ENCODE measurements around the gene OR10G3. TPM values are rescaled to one million over a fixed set of nuclear protein-coding genes. Genes with fewer than 3 reads are reported as not detected.

Gene OR10G3
- total RNA-seq, 1 donor from 2014 or later, result not detected

- DNase-seq (ENCODE audit: low read depth) (peak; percentile 13), FAIRE-seq (no peak)
- Histone ChIP-seq H3K9ac (ENCODE audit: low read length) (peak overlapping the region; percentile 84), H3K27ac (ENCODE audit: low read depth, low read length) (no peak overlapping the region), H3K4me3 (ENCODE audit: insufficient read depth, low read depth, low read length) (peak overlapping the region; percentile 60), H3K4me1 (ENCODE audit: insufficient read depth, low read length) (peaks cover 17% of the 10 kb centered on the region), H3K4me2 (ENCODE audit: low read length) (peak overlapping the region; percentile 91), H3K79me2 (ENCODE audit: insufficient read depth, low read length) (peaks cover 4% of the 10 kb centered on the region), H3K27me3 (ENCODE audit: insufficient read depth, low read length) (peaks cover under 1% of the 10 kb centered on the region), H4K20me1 (ENCODE audit: insufficient read depth, low read length) (no peaks in the 10 kb centered on the region), H2AFZ (ENCODE audit: low read depth, low read length) (peak overlapping the region; percentile 72), H3K9me3 (ENCODE audit: insufficient read depth, low read depth, low read length) (no peaks in the 10 kb centered on the region), H3K36me3 (ENCODE audit: insufficient read depth, low read length) (no peaks in the 10 kb centered on the region)
- Mint-ChIP-seq H3K4me3 (ENCODE audit: unreplicated experiment) (peak overlapping the region; percentile 91), H3K4me1 (ENCODE audit: low read depth, unreplicated experiment) (peaks cover 29% of the 10 kb centered on the region), H3K9me3 (ENCODE audit: unreplicated experiment) (peaks cover 2% of the 10 kb centered on the region), H3K36me3 (ENCODE audit: low read depth, unreplicated experiment) (peaks cover 18% of the 10 kb centered on the region), H3K27me3 (ENCODE audit: low read depth, unreplicated experiment) (no peaks in the 10 kb centered on the region), H3K27ac (ENCODE audit: unreplicated experiment) (peak overlapping the region; percentile 84)
- no peak for TF ChIP-seq EZH2 (IDR thresholded peaks at IDR 0.05; ENCODE audit: insufficient read depth, low read length)
- no peak for TF ChIP-seq CTCF (IDR thresholded peaks at IDR 0.05; ENCODE audit: insufficient read depth, low read depth, low read length)
Measured at GRCh38 chr14:21525571-21525961, 54.3 kb downstream of the OR10G3 start.

- no peaks in the 10 kb centered on the region for H3K9me3 ChIP-seq (ENCODE audit: insufficient read depth, low read depth, low read length)
- H3K27ac Mint-ChIP-seq (ENCODE audit: unreplicated experiment), result peak overlapping the region; percentile 84
- H3K4me2 ChIP-seq (ENCODE audit: low read length), result peak overlapping the region; percentile 91
- H3K36me3 Mint-ChIP-seq (ENCODE audit: low read depth, unreplicated experiment), result peaks cover 18% of the 10 kb centered on the region
- H3K27me3 ChIP-seq (ENCODE audit: insufficient read depth, low read length), result no peaks in the 10 kb centered on the region
- H3K4me1 Mint-ChIP-seq (ENCODE audit: low read depth, unreplicated experiment), result peaks cover 31% of the 10 kb centered on the region
- TF ChIP-seq CTCF (IDR thresholded peaks at IDR 0.05; ENCODE audit: insufficient read depth, low read depth, low read length) (no peak), EZH2 (IDR thresholded peaks at IDR 0.05; ENCODE audit: insufficient read depth, low read length) (no peak)
- peaks cover 2% of the 10 kb centered on the region for H3K9me3 Mint-ChIP-seq (ENCODE audit: unreplicated experiment)
- no peak overlapping the region for H3K27ac ChIP-seq (ENCODE audit: low read depth, low read length)
- H3K9ac ChIP-seq (ENCODE audit: low read length), result peak overlapping the region; percentile 84
- no peaks in the 10 kb centered on the region for H3K27me3 Mint-ChIP-seq (ENCODE audit: low read depth, unreplicated experiment)
- peak overlapping the region; percentile 91 for H3K4me3 Mint-ChIP-seq (ENCODE audit: unreplicated experiment)
- DNase-seq (ENCODE audit: low read depth), result no peak
- H3K4me3 ChIP-seq (ENCODE audit: insufficient read depth, low read depth, low read length), result peak overlapping the region; percentile 60
- no peak for FAIRE-seq
- H2AFZ ChIP-seq (ENCODE audit: low read depth, low read length), result peak overlapping the region; percentile 72
- no peaks in the 10 kb centered on the region for H3K36me3 ChIP-seq (ENCODE audit: insufficient read depth, low read length)
- H3K4me1 ChIP-seq (ENCODE audit: insufficient read depth, low read length), result peaks cover 17% of the 10 kb centered on the region
- no peaks in the 10 kb centered on the region for H4K20me1 ChIP-seq (ENCODE audit: insufficient read depth, low read length)
- peaks cover 4% of the 10 kb centered on the region for H3K79me2 ChIP-seq (ENCODE audit: insufficient read depth, low read length)
Measured at GRCh38 chr14:21524575-21525490, 55.0 kb downstream of the OR10G3 start.

- H3K36me3 Mint-ChIP-seq (ENCODE audit: low read depth, unreplicated experiment), result peaks cover 18% of the 10 kb centered on the region
- Histone ChIP-seq H4K20me1 (ENCODE audit: insufficient read depth, low read length) (no peaks in the 10 kb centered on the region), H3K79me2 (ENCODE audit: insufficient read depth, low read length) (peaks cover 4% of the 10 kb centered on the region), H3K4me1 (ENCODE audit: insufficient read depth, low read length) (peaks cover 17% of the 10 kb centered on the region), H3K4me3 (ENCODE audit: insufficient read depth, low read depth, low read length) (no peak overlapping the region), H3K36me3 (ENCODE audit: insufficient read depth, low read length) (no peaks in the 10 kb centered on the region), H3K27me3 (ENCODE audit: insufficient read depth, low read length) (no peaks in the 10 kb centered on the region), H3K27ac (ENCODE audit: low read depth, low read length) (no peak overlapping the region), H3K4me2 (ENCODE audit: low read length) (no peak overlapping the region), H2AFZ (ENCODE audit: low read depth, low read length) (no peak overlapping the region), H3K9me3 (ENCODE audit: insufficient read depth, low read depth, low read length) (no peaks in the 10 kb centered on the region), H3K9ac (ENCODE audit: low read length) (no peak overlapping the region)
- H3K27ac Mint-ChIP-seq (ENCODE audit: unreplicated experiment), result no peak overlapping the region
- peaks cover 2% of the 10 kb centered on the region for H3K9me3 Mint-ChIP-seq (ENCODE audit: unreplicated experiment)
- H3K4me1 Mint-ChIP-seq (ENCODE audit: low read depth, unreplicated experiment), result peaks cover 31% of the 10 kb centered on the region
- no peaks in the 10 kb centered on the region for H3K27me3 Mint-ChIP-seq (ENCODE audit: low read depth, unreplicated experiment)
- DNase-seq (ENCODE audit: low read depth) (no peak), FAIRE-seq (no peak)
- TF ChIP-seq CTCF (IDR thresholded peaks at IDR 0.05; ENCODE audit: insufficient read depth, low read depth, low read length) (no peak), EZH2 (IDR thresholded peaks at IDR 0.05; ENCODE audit: insufficient read depth, low read length) (no peak)
- H3K4me3 Mint-ChIP-seq (ENCODE audit: unreplicated experiment), result peak overlapping the region; percentile 58
Measured at GRCh38 chr14:21523203-21523602, 56.7 kb downstream of the OR10G3 start.

All from astrocyte (in vitro differentiated cells and primary cell).